Measurements from ENCODE around the gene PGS1.

DNA sequence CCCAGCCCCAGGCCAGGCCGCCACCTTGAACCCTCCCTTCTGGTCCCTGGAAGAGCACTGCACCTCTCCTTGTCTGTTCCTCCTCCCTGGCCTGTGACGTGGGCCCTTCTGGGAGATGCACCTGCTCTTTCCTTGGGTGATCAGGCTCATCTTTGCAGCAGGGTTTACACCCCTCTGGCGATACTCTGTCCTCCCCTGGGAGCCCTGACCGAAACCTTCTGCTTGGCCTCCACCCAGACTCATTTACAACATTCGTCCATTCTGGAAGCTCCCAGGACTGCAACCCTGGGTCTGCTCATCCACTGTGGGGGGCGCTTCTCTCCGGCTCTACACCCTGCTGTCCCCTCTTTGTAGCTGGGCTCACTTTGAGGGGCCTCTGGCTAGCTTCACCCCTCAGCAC, 73.3 kb downstream of the PGS1 start:
- TF ChIP-seq CTCF (conservative IDR thresholded peaks at IDR 0.05; ENCODE audit: low read depth, low read length) (no peak), EZH2 (IDR thresholded peaks at IDR 0.05; ENCODE audit: borderline replicate concordance, low read depth, low read length, poor library complexity, severe bottlenecking) (no peak)
